Breast epithelium (tissue), 3 donors: ENCODE results near the gene FES.

ENCODE experiments used
- POLR2A ChIP-seq: fragments of 450-650 bp; IDR thresholded peaks from one replicate; pipeline ENCODE4 v1.6.1; 2016; ENCODE audit warnings: antibody characterized with exemption, mild to moderate bottlenecking, moderate library complexity
- TF ChIP-seq, protein P1 (sequence below), 3 donors: fragments of 450-650 bp; IDR thresholded peaks; one replicate each; pipeline ENCODE4 v1.5.1; 2016 to 2017; ENCODE audit warnings: antibody characterized with exemption in 3 of 3, mild to moderate bottlenecking in 3 of 3, moderate library complexity in 3 of 3

DNA sequence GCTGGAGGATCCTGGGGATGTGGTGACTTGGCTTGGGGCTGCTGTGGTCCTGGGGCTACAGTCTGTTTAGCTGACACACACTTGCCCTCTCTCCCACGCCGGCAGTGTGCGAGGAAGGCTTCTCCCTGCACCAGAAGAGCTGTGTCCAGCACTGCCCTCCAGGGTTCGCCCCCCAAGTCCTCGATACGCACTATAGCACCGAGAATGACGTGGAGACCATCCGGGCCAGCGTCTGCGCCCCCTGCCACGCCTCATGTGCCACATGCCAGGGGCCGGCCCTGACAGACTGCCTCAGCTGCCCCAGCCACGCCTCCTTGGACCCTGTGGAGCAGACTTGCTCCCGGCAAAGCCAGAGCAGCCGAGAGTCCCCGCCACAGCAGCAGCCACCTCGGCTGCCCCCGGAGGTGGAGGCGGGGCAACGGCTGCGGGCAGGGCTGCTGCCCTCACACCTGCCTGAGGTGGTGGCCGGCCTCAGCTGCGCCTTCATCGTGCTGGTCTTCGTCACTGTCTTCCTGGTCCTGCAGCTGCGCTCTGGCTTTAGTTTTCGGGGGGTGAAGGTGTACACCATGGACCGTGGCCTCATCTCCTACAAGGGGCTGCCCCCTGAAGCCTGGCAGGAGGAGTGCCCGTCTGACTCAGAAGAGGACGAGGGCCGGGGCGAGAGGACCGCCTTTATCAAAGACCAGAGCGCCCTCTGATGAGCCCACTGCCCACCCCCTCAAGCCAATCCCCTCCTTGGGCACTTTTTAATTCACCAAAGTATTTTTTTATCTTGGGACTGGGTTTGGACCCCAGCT is 2.9 kb upstream of the FES start:
- TF ChIP-seq POLR2A = no peak
- TF ChIP-seq, protein P1, sequence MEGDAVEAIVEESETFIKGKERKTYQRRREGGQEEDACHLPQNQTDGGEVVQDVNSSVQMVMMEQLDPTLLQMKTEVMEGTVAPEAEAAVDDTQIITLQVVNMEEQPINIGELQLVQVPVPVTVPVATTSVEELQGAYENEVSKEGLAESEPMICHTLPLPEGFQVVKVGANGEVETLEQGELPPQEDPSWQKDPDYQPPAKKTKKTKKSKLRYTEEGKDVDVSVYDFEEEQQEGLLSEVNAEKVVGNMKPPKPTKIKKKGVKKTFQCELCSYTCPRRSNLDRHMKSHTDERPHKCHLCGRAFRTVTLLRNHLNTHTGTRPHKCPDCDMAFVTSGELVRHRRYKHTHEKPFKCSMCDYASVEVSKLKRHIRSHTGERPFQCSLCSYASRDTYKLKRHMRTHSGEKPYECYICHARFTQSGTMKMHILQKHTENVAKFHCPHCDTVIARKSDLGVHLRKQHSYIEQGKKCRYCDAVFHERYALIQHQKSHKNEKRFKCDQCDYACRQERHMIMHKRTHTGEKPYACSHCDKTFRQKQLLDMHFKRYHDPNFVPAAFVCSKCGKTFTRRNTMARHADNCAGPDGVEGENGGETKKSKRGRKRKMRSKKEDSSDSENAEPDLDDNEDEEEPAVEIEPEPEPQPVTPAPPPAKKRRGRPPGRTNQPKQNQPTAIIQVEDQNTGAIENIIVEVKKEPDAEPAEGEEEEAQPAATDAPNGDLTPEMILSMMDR (IDR thresholded peaks at IDR 0.05) = no peak
